AG09309 (cell line): ENCODE data around the gene NTRK2.

Source experiments
- DNase-seq: peaks from one replicate; pipeline ENCODE4 v3.0.0-alpha.2; 2010; ENCODE audit warnings: low read depth
- H3K4me3 ChIP-seq: 2 replicates; pipeline ENCODE4 v1.5.1; 2011; ENCODE audit warnings: mild to moderate bottlenecking, low read depth, low read length, moderate library complexity; ENCODE audit not compliant: control insufficient read depth
- TF ChIP-seq, protein P1 (sequence below): IDR thresholded peaks from 2 replicates; pipeline ENCODE4 v1.5.1; 2011; ENCODE audit warnings: mild to moderate bottlenecking, low read depth, low read length, inconsistent platforms; ENCODE audit not compliant: insufficient read depth, control insufficient read depth; ENCODE audit errors: missing control alignments

Gene NTRK2

DNA sequence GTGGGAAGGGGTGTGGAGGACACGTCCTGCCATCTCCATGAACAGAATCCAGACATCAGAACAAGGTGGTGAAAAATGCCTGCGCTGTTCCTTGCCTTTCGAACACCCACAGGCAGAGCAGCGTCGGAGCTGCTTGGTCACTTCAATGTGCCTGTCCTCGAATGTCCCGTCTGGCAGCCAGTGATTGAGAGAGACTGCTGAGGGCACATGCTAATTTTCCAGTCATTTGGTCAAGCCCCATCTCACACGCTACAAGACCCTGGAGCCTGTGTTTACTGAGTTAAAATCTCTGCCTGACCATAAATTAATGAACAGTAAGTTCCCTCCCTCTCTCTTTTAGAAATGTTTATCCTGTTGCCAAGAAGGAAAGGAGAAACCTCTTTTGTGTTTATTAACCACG is 149.3 kb downstream of the NTRK2 start:
- TF ChIP-seq, protein P1, sequence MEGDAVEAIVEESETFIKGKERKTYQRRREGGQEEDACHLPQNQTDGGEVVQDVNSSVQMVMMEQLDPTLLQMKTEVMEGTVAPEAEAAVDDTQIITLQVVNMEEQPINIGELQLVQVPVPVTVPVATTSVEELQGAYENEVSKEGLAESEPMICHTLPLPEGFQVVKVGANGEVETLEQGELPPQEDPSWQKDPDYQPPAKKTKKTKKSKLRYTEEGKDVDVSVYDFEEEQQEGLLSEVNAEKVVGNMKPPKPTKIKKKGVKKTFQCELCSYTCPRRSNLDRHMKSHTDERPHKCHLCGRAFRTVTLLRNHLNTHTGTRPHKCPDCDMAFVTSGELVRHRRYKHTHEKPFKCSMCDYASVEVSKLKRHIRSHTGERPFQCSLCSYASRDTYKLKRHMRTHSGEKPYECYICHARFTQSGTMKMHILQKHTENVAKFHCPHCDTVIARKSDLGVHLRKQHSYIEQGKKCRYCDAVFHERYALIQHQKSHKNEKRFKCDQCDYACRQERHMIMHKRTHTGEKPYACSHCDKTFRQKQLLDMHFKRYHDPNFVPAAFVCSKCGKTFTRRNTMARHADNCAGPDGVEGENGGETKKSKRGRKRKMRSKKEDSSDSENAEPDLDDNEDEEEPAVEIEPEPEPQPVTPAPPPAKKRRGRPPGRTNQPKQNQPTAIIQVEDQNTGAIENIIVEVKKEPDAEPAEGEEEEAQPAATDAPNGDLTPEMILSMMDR: no peak
- H3K4me3 ChIP-seq: no peak overlapping the region

DNA sequence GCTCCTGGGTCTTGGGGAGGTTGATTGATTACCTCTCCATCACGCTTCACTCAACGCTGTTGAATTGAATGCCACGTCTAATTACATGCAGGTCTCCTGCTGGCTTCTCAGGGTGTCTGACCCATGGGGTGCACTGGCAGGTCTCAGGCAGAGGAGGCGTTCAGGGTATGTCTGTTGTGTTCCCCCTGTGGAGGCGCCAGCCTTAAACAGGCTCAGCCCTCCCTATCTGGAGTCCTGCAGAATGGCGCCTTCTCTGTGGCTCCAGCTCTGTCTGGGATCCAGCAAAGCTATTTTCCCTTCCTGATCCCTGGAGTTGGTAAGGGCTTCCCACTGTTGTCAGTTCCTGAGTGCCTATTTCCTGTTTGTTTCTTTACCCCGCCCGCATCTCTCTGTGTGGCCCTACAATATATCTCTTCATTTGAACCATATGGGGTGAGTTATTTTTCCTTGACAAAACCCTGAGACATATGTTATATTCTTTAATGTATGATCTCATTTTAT is 150.0 kb downstream of the NTRK2 start:
- TF ChIP-seq, protein P1: no peak
- no peak for DNase-seq
- H3K4me3 ChIP-seq: no peak overlapping the region

More for the DNA sequence above, 149.3 kb downstream of the NTRK2 start:
- DNase-seq: no peak

DNA sequence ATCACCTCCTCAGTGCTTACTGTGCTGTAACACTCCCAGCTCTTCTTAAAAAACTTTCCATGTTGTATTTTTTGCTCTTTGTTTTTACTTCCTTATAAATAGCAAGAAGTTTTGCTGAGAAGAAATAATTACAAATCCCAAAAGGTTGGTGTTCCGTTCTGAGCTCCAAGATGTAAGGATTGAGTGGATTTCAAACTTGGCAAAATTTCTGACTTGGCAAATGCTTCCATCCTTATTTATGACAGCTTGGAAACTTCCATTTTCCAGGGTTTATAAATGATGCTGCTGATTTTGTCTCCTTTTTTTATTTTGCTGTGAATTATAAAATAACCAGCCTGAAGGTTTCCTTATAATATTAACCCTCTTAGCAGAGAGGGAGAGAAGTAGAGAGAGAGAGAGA is 151.9 kb downstream of the NTRK2 start:
- TF ChIP-seq, protein P1: no peak

DNA sequence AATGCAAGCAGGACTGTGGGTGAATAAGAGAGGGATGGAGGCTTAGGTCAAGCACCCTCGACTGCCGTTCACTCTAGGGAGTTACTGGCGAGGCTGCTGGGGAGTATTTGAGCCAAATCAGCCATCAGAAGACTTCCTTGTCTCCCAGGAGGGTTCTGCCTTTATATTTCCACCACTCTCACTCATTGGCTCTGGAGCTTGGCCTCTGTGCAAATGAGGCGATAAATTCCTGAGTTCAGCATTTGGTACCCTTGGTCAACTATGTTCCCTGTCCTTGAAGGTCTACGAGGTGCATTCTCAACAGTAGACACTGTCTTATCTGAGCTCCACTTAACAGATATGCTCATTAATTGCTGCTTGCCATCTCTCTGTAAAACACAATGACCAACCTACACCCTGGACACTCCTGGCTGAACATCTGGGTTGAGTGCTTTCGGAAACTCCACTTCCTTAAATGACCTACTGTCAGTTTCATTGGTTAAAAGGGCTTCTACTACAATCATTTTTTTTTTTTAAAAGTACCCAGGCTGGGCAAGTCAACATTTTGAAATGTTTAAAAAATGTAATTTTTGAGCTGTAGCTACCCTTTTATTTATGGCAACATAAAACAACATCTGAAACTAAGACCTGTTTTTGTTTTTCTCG is 153.2 kb downstream of the NTRK2 start:
- DNase-seq: no peak
- no peak overlapping the region for H3K4me3 ChIP-seq
- TF ChIP-seq, protein P1: no peak

More for the DNA sequence above, 151.9 kb downstream of the NTRK2 start:
- H3K4me3 ChIP-seq: no peak overlapping the region
- DNase-seq: no peak

DNA sequence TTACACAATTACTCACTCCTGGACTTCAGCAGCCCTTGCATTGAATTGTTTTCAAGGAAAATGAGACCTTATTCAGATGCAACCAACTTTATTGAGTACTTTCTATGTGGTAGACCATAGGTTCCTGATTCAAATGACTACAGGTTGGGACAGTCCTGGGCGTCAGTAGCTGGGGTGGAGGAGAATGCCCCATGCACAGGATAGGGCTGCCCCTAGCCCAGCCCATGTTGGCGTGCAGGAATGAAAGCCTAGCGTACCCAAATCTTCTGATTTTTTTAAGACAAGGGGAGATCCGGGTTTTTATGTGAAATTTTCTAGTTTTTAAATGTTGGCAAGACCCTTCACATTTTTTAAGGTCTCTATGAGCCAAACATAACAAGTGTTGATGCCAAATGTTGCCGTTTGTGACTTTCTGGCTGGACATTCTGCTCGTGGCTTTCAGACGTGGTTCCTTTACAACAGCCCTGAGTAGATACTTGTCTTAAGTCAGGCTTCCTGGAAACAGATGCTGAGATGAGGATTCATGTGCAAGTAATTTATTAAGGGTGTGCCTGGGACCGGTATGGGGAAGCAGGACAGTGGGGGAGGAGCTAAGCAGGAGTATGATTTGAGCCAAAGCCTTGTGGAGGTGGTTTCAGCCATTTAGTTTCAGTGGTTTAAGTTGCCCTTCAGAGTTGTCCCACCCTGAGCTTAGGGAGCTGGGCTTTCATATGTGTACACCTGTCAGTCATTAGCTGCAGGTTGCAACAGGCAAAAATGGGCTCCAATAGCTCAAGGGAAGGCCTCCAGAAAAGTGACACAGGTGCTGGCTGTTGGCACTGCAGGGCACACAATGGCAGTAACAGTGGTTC is 154.1 kb downstream of the NTRK2 start:
- H3K4me3 ChIP-seq: no peak overlapping the region
- TF ChIP-seq, protein P1: no peak
- no peak for DNase-seq

DNA sequence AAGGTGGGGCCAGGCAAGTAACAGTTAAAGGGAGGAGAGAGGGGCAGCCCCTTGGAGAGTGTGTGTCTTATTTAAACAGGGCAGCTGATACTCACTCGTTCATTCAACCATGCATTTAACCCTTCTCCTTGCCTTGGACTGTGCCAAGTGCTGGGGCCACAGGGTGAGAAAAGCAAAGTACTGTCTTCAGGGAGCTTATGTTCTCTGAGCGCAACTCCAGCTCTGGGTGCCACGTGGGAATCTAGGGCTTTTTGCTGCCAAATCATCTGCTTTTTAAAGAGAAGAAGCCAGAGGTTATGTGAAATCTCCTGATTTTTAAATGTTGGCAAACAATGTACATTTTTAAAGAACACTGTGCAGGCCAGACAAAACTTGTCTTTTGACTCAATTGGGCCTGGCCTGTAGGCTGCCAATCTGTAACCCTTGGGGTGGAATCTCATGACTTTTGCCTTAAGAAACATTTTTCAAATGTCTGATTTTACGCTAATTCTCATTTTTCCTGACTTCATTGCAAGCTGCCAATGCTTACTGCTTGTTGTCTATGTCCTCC is 157.8 kb downstream of the NTRK2 start:
- TF ChIP-seq, protein P1: no peak
- no peak overlapping the region for H3K4me3 ChIP-seq
- DNase-seq: no peak
